ENCODE measurements around the gene PARD3.

- TF ChIP-seq EZH2 (IDR thresholded peaks at IDR 0.05; ENCODE audit: insufficient read depth, poor library complexity, severe bottlenecking) (no peak), EZH2phosphoT487 (IDR thresholded peaks at IDR 0.05; ENCODE audit: insufficient read depth, low read depth) (no peak)
Observed at GRCh38 chr10:34467364-34467763, 347.7 kb downstream of the PARD3 start.
